ENCODE data around the gene ZNF416.

DNA sequence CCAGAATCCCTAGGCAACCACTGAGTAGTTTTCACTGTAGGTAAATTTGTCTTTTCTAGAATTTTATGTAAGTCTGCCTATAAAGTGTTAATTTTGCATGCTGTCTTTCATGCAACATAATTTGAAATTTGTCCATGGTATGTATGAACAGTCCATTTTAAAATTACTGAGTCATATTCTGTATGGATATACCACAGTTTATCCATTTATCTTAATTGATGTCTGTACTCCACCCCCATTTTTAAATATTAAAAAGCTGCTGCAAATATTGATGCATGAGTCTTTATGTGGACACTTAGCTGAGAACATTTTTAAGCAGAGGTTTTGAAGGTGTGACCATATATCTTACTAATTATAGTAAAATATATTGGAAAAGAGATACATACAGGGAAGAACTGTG, 44.4 kb upstream of the ZNF416 start:
- TF ChIP-seq, protein P1, sequence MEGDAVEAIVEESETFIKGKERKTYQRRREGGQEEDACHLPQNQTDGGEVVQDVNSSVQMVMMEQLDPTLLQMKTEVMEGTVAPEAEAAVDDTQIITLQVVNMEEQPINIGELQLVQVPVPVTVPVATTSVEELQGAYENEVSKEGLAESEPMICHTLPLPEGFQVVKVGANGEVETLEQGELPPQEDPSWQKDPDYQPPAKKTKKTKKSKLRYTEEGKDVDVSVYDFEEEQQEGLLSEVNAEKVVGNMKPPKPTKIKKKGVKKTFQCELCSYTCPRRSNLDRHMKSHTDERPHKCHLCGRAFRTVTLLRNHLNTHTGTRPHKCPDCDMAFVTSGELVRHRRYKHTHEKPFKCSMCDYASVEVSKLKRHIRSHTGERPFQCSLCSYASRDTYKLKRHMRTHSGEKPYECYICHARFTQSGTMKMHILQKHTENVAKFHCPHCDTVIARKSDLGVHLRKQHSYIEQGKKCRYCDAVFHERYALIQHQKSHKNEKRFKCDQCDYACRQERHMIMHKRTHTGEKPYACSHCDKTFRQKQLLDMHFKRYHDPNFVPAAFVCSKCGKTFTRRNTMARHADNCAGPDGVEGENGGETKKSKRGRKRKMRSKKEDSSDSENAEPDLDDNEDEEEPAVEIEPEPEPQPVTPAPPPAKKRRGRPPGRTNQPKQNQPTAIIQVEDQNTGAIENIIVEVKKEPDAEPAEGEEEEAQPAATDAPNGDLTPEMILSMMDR (IDR thresholded peaks at IDR 0.05), result no peak
- TF ChIP-seq POLR2A (IDR thresholded peaks at IDR 0.05), result no peak

Measured in stomach (tissue), 4 donors.